Prostate gland (tissue), 2 donors: Measurements from ENCODE around the gene OR1S1.
A peak's percentile ranks its signal among the peaks of the same experiment; 100 is the strongest.

ENCODE experiments used
- POLR2A ChIP-seq: fragments of 450-650 bp; IDR thresholded peaks from one replicate; pipeline ENCODE4 v1.6.1; 2016; ENCODE audit warnings: antibody characterized with exemption, mild to moderate bottlenecking
- POLR2AphosphoS5 ChIP-seq: sonication (generic); formaldehyde crosslinking; IDR thresholded peaks from one replicate; pipeline ENCODE4 v1.6.1; 2017; ENCODE audit warnings: antibody characterized with exemption
- TF ChIP-seq, protein P1 (sequence below), 4 experiments: fragments of 200-600 bp in 2 of 4; fragments of 450-650 bp in 2 of 4; sonication (generic) in 2 of 4; IDR thresholded peaks; 1 replicate in 3 of 4; 2 replicates in 1 of 4; pipeline ENCODE4 v1.5.1; 2016 to 2019; ENCODE audit warnings: antibody characterized with exemption in 4 of 4, mild to moderate bottlenecking in 2 of 4, moderate library complexity in 2 of 4

DNA sequence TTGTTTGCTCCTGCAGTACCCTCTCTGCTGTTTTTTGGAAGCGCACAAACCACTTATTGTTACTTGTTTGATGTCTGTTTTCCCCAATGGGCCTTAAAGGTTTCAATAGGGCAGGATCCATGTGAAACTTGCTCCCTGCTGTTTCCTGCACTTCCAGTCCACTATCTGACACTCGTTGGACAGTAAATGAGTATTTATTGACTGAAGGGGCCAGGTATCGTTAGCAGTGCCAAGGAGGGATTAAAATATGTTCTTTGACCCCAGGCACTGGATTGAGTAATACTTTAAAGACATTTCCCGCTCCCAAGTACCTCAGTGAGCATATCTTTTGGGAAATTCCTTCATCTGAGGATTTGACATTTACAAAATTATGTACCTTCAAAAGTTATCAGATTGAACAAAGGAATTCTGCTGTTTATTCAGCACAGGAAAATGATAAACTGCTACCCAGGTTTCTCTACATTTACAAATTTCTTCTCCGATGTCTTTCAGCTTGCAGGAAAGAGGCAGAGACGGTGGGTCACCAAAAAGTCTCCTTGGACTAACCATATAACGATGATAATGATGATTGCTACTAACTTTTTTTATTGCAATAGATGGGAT, 46.9 kb upstream of the OR1S1 start:
- no peak for TF ChIP-seq POLR2A
- TF ChIP-seq, protein P1, sequence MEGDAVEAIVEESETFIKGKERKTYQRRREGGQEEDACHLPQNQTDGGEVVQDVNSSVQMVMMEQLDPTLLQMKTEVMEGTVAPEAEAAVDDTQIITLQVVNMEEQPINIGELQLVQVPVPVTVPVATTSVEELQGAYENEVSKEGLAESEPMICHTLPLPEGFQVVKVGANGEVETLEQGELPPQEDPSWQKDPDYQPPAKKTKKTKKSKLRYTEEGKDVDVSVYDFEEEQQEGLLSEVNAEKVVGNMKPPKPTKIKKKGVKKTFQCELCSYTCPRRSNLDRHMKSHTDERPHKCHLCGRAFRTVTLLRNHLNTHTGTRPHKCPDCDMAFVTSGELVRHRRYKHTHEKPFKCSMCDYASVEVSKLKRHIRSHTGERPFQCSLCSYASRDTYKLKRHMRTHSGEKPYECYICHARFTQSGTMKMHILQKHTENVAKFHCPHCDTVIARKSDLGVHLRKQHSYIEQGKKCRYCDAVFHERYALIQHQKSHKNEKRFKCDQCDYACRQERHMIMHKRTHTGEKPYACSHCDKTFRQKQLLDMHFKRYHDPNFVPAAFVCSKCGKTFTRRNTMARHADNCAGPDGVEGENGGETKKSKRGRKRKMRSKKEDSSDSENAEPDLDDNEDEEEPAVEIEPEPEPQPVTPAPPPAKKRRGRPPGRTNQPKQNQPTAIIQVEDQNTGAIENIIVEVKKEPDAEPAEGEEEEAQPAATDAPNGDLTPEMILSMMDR (IDR thresholded peaks at IDR 0.05), result no peak
- TF ChIP-seq POLR2AphosphoS5, result peak; percentile 31
